ENCODE data around the gene FAM149A. TPM values are rescaled to one million over a fixed set of nuclear protein-coding genes. Genes with fewer than 3 reads are reported as not detected.
A peak's percentile ranks its signal among the peaks of the same experiment; 100 is the strongest.

Gene FAM149A
- total and polyA plus RNA-seq, 2 donors (not counting 1 experiment from before 2014, with no cell fraction given): 5.6 to 9.4 TPM

DNA sequence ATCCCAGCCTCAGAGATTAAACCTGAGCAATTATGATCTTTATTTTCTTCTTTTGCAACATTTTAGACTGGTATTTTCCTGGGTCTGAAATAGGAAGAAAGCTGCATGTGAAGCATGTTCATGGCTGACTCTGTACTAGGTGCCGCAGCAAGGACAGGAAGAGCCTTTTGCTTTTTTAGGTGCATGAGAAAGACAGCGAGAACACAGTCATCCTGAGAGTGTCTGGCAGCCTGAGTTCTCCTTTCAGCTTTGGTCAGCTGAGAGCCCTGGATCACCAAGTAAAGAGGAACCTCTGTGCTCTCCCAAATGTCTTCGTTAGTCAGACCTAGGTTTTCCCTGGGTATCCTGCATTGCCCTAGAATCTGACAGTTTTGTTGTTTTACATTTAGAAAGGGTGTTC is 29.8 kb downstream of the FAM149A start:
- H3K9ac ChIP-seq (ENCODE audit: insufficient read depth, low read length): no peak overlapping the region
- no peak overlapping the region for H2AFZ ChIP-seq (ENCODE audit: low read length)
- no peaks in the 10 kb centered on the region for H3K79me2 ChIP-seq (ENCODE audit: control insufficient read depth, insufficient read depth, low read length)
- no peaks in the 10 kb centered on the region for H3K36me3 ChIP-seq (ENCODE audit: control insufficient read depth, insufficient read depth, low read length)
- H3K9me3 ChIP-seq (ENCODE audit: control insufficient read depth, insufficient read depth, low read depth, low read length): no peaks in the 10 kb centered on the region
- H3K27ac ChIP-seq (ENCODE audit: insufficient read depth, low read length): no peak overlapping the region
- no peak overlapping the region for H3K4me3 ChIP-seq (replicated peaks in 1 of 4; ENCODE audit: control extremely low read depth in 1 of 4, insufficient read depth in 1 of 4, low read depth in 3 of 4, low read length in 4 of 4)
- DNase-seq (ENCODE audit: low read depth in 2 of 2): no peak
- no peaks in the 10 kb centered on the region for H4K20me1 ChIP-seq (ENCODE audit: control insufficient read depth, extremely low read depth, insufficient read depth, low read length)
- no peak overlapping the region for H3K4me2 ChIP-seq (ENCODE audit: extremely low read depth, insufficient read depth, low read length)
- H3K27me3 ChIP-seq (ENCODE audit: control insufficient read depth, insufficient read depth, low read length): no peaks in the 10 kb centered on the region
- H3K4me1 ChIP-seq (ENCODE audit: control insufficient read depth, extremely low read depth, insufficient read depth, low read length): no peaks in the 10 kb centered on the region
- TF ChIP-seq, protein P1, sequence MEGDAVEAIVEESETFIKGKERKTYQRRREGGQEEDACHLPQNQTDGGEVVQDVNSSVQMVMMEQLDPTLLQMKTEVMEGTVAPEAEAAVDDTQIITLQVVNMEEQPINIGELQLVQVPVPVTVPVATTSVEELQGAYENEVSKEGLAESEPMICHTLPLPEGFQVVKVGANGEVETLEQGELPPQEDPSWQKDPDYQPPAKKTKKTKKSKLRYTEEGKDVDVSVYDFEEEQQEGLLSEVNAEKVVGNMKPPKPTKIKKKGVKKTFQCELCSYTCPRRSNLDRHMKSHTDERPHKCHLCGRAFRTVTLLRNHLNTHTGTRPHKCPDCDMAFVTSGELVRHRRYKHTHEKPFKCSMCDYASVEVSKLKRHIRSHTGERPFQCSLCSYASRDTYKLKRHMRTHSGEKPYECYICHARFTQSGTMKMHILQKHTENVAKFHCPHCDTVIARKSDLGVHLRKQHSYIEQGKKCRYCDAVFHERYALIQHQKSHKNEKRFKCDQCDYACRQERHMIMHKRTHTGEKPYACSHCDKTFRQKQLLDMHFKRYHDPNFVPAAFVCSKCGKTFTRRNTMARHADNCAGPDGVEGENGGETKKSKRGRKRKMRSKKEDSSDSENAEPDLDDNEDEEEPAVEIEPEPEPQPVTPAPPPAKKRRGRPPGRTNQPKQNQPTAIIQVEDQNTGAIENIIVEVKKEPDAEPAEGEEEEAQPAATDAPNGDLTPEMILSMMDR (conservative IDR thresholded peaks at IDR 0.05 in 1 of 2, IDR thresholded peaks at IDR 0.05 in 1 of 2; ENCODE audit: low read depth in 1 of 2, low read length in 2 of 2): no peak
- TF ChIP-seq EZH2 (IDR thresholded peaks at IDR 0.05; ENCODE audit: low read length, missing control alignments): no peak

GRCh38 chr4:186134861-186135260 is 30.4 kb downstream of the FAM149A start:
- Histone ChIP-seq H3K79me2 (ENCODE audit: control insufficient read depth, insufficient read depth, low read length) (no peaks in the 10 kb centered on the region), H2AFZ (ENCODE audit: low read length) (no peak overlapping the region), H3K27me3 (ENCODE audit: control insufficient read depth, insufficient read depth, low read length) (no peaks in the 10 kb centered on the region), H4K20me1 (ENCODE audit: control insufficient read depth, extremely low read depth, insufficient read depth, low read length) (no peaks in the 10 kb centered on the region), H3K4me3 (replicated peaks in 1 of 4; ENCODE audit: control extremely low read depth in 1 of 4, insufficient read depth in 1 of 4, low read depth in 3 of 4, low read length in 4 of 4) (no peak overlapping the region), H3K27ac (ENCODE audit: insufficient read depth, low read length) (no peak overlapping the region), H3K36me3 (ENCODE audit: control insufficient read depth, insufficient read depth, low read length) (no peaks in the 10 kb centered on the region), H3K4me1 (ENCODE audit: control insufficient read depth, extremely low read depth, insufficient read depth, low read length) (no peaks in the 10 kb centered on the region), H3K9me3 (ENCODE audit: control insufficient read depth, insufficient read depth, low read depth, low read length) (no peaks in the 10 kb centered on the region), H3K4me2 (ENCODE audit: extremely low read depth, insufficient read depth, low read length) (no peak overlapping the region), H3K9ac (ENCODE audit: insufficient read depth, low read length) (no peak overlapping the region)
- DNase-seq (ENCODE audit: low read depth in 2 of 2): no peak
- no peak for TF ChIP-seq EZH2 (IDR thresholded peaks at IDR 0.05; ENCODE audit: low read length, missing control alignments)
- TF ChIP-seq, protein P1 (conservative IDR thresholded peaks at IDR 0.05 in 1 of 2, IDR thresholded peaks at IDR 0.05 in 1 of 2; ENCODE audit: low read depth in 1 of 2, low read length in 2 of 2): no peak

GRCh38 chr4:186137196-186137794 is 32.8 kb downstream of the FAM149A start:
- TF ChIP-seq EZH2 (IDR thresholded peaks at IDR 0.05; ENCODE audit: low read length, missing control alignments): no peak
- TF ChIP-seq, protein P1 (conservative IDR thresholded peaks at IDR 0.05 in 1 of 2, IDR thresholded peaks at IDR 0.05 in 1 of 2; ENCODE audit: low read depth in 1 of 2, low read length in 2 of 2): peak; percentile 67 to 71
- H3K4me1 ChIP-seq (ENCODE audit: control insufficient read depth, extremely low read depth, insufficient read depth, low read length): no peaks in the 10 kb centered on the region
- no peak overlapping the region for H3K9ac ChIP-seq (ENCODE audit: insufficient read depth, low read length)
- no peaks in the 10 kb centered on the region for H3K9me3 ChIP-seq (ENCODE audit: control insufficient read depth, insufficient read depth, low read depth, low read length)
- no peaks in the 10 kb centered on the region for H4K20me1 ChIP-seq (ENCODE audit: control insufficient read depth, extremely low read depth, insufficient read depth, low read length)
- no peaks in the 10 kb centered on the region for H3K36me3 ChIP-seq (ENCODE audit: control insufficient read depth, insufficient read depth, low read length)
- no peaks in the 10 kb centered on the region for H3K79me2 ChIP-seq (ENCODE audit: control insufficient read depth, insufficient read depth, low read length)
- peak overlapping the region; percentile 23 for H3K4me2 ChIP-seq (ENCODE audit: extremely low read depth, insufficient read depth, low read length)
- no peak overlapping the region for H3K4me3 ChIP-seq (replicated peaks in 1 of 4; ENCODE audit: control extremely low read depth in 1 of 4, insufficient read depth in 1 of 4, low read depth in 3 of 4, low read length in 4 of 4)
- no peak overlapping the region for H3K27ac ChIP-seq (ENCODE audit: insufficient read depth, low read length)
- peak; percentile 14 to 47 for DNase-seq (ENCODE audit: low read depth in 2 of 2)
- H2AFZ ChIP-seq (ENCODE audit: low read length): no peak overlapping the region
- H3K27me3 ChIP-seq (ENCODE audit: control insufficient read depth, insufficient read depth, low read length): no peaks in the 10 kb centered on the region
